Breast epithelium (tissue), 4 donors: ENCODE data around the gene ZNF236. TPM values are rescaled to one million over a fixed set of nuclear protein-coding genes. Genes with fewer than 3 reads are reported as not detected.

ENCODE experiments used
- DNase-seq, 2 donors: peaks; one replicate each; pipeline ENCODE4 v3.0.0-alpha.2; 2019; ENCODE audit warnings: low spot score in 2 of 2
- H3K27ac ChIP-seq, 2 donors: fragments of 200-600 bp; sonication (generic) in 1 of 2; one replicate each; pipeline ENCODE4 v1.5.1; 2016 to 2019; ENCODE audit warnings: mild to moderate bottlenecking in 1 of 2
- H3K27me3 ChIP-seq, 2 donors: fragments of 200-600 bp; sonication (generic) in 1 of 2; one replicate each; pipeline versions ENCODE4 v1.5.1 to v1.6.0; 2017 to 2019; ENCODE audit warnings: control low read depth in 1 of 2, mild to moderate bottlenecking in 1 of 2
- H3K36me3 ChIP-seq: fragments of 200-600 bp; one replicate; pipeline ENCODE4 v1.5.1; 2019
- H3K4me1 ChIP-seq, 2 donors: fragments of 200-600 bp; sonication (generic); one replicate each; pipeline ENCODE4 v1.5.1; 2016 to 2019; ENCODE audit warnings: control low read depth in 1 of 2
- H3K4me3 ChIP-seq, 3 donors: fragments of 200-600 bp; sonication (generic); 1 replicate in 2 of 3; 2 replicates in 1 of 3; pipeline ENCODE4 v1.5.1; 2016 to 2019; ENCODE audit warnings: mild to moderate bottlenecking in 3 of 3, moderate library complexity in 2 of 3
- H3K9me3 ChIP-seq, 2 donors: fragments of 200-600 bp; sonication (generic) in 1 of 2; one replicate each; pipeline ENCODE4 v1.5.1; 2016 to 2019; ENCODE audit warnings: control low read depth in 1 of 2
- CTCF ChIP-seq, 3 donors: fragments of 450-650 bp; IDR thresholded peaks; one replicate each; pipeline ENCODE4 v1.5.1; 2016 to 2017; ENCODE audit warnings: antibody characterized with exemption in 3 of 3, mild to moderate bottlenecking in 3 of 3, moderate library complexity in 3 of 3
- POLR2A ChIP-seq: fragments of 450-650 bp; IDR thresholded peaks from one replicate; pipeline ENCODE4 v1.6.1; 2016; ENCODE audit warnings: antibody characterized with exemption, mild to moderate bottlenecking, moderate library complexity
- POLR2AphosphoS5 ChIP-seq, 3 donors: sonication (generic); formaldehyde crosslinking; IDR thresholded peaks; one replicate each; pipeline ENCODE4 v1.6.1; 2017; ENCODE audit warnings: antibody characterized with exemption in 3 of 3
- intact Hi-C: fragments of 100-400 bp; cut with DNase I; formaldehyde crosslinking; loops from one replicate; pipeline ENCODE4 v1.15.1; 2023; ENCODE audit warnings: low total_unique reads
- total RNA-seq, 3 donors: library from RNA; depleted of rRNA; stranded (reverse); fragments of >200 nt; gene quantifications; one replicate each; pipeline ENCODE4 v1.1.0, GENCODE V29; 2016

Gene ZNF236
- total RNA-seq, 3 donors from 2014 or later, result 12.3 to 28.2 (median 27.1) TPM

GRCh38 chr18:76857476-76857875 is 35.1 kb downstream of the ZNF236 start:
- Histone ChIP-seq H3K4me1 (no peaks in the 10 kb centered on the region), H3K27ac (no peak overlapping the region), H3K9me3 (no peaks in the 10 kb centered on the region), H3K4me3 (no peak overlapping the region), H3K36me3 (no peaks in the 10 kb centered on the region), H3K27me3 (no peaks in the 10 kb centered on the region)
- DNase-seq, result no peak
- intact Hi-C loops, result no loop called here
- TF ChIP-seq POLR2A (no peak), POLR2AphosphoS5 (IDR thresholded peaks at IDR 0.05) (no peak), CTCF (IDR thresholded peaks at IDR 0.05) (no peak)

DNA sequence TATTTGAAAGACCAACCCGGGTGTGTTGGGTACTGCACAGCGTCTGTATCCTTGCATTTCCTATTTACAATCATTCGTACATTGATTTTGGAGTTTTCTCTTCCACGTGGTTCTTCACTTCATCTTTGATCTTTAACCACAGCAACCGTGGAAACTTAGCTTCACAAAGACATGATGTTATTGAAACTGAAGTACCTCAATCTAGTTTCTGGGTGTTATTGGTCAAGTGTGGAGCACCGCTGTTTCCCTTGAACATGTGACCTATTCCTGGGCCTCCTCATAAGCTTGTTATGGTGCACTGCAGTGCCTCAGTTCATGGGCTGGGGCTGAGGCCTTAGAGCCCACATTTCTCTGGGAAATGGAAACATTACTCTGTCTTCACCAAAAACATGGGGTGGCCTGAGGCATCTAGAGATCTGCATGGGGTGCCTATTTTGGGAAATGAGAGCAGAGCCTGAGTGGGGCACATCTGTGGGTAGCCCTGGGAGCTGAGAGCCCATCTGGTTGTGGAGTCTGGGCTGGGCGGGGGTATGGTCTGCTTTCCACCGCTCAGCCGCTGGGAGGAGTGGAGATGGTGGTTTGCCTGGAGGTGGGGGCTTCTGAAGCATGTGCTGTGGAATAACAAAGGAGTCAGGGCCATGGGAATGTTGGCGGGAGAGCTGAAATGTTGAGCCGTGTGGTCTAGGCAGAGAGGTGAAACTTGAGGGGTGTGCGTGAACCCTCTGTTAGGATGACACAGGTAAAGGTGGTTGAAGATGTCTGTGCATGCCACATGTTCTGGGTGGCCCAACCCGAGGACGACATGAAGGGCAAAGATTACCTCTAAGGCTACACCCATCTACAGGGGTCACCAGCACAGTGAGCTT is 37.4 kb downstream of the ZNF236 start:
- no peak overlapping the region for H3K27ac ChIP-seq
- intact Hi-C loops, result no loop called here
- no peaks in the 10 kb centered on the region for H3K4me1 ChIP-seq
- H3K4me3 ChIP-seq, result no peak overlapping the region
- no peak for DNase-seq
- H3K9me3 ChIP-seq, result no peaks in the 10 kb centered on the region
- H3K27me3 ChIP-seq, result no peaks in the 10 kb centered on the region
- TF ChIP-seq POLR2A (no peak), POLR2AphosphoS5 (IDR thresholded peaks at IDR 0.05) (no peak), CTCF (IDR thresholded peaks at IDR 0.05) (no peak)
- H3K36me3 ChIP-seq, result no peaks in the 10 kb centered on the region

DNA sequence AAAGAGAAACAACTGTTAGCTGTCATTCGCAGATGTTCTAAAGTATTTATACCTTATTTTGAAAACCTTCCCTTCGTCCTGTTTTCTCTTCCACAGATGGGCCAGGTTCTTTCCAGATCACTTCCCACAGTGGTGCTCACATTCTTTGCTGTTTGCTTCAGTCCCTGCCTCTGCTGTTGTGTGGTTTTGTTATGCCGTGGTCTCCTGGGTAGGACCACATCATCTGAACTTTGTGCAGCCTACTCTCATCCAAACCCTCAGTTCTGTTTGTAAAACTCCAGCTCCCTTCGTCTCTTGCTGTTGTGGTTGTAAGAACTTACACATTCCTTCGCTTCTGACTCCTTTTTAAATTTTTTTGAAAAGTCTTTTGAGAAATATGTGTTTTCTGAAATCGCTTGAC is 38.1 kb downstream of the ZNF236 start:
- TF ChIP-seq CTCF (IDR thresholded peaks at IDR 0.05) (no peak), POLR2A (no peak), POLR2AphosphoS5 (IDR thresholded peaks at IDR 0.05) (no peak)
- Histone ChIP-seq H3K27me3 (no peaks in the 10 kb centered on the region), H3K4me1 (no peaks in the 10 kb centered on the region), H3K36me3 (no peaks in the 10 kb centered on the region), H3K27ac (no peak overlapping the region), H3K4me3 (no peak overlapping the region), H3K9me3 (no peaks in the 10 kb centered on the region)
- DNase-seq, result no peak
- intact Hi-C loops, result no loop called here

DNA sequence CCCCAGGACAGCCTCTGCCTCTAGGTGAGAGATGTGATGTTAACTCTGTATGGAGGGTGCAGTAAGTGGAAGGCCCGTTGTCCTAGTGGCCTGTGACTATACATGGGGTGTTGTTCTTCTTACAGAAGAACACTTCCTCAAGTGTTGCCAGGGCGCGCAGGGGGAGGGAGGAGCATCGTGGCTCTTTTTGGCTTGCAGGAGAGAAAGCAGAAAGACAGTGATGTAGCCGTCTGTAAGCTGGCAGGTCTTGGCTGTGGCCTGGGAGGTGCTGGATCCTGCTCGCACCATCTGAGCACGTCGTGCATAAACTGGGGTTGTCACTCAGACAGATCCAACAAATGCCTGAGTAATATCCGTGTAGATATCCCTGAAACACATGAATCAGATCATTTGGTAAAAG is 44.3 kb downstream of the ZNF236 start:
- DNase-seq, result no peak
- no peaks in the 10 kb centered on the region for H3K36me3 ChIP-seq
- no peaks in the 10 kb centered on the region for H3K9me3 ChIP-seq
- no peaks in the 10 kb centered on the region for H3K27me3 ChIP-seq
- intact Hi-C loops, result no loop called here
- no peaks in the 10 kb centered on the region for H3K4me1 ChIP-seq
- H3K27ac ChIP-seq, result no peak overlapping the region
- no peak overlapping the region for H3K4me3 ChIP-seq
- TF ChIP-seq POLR2AphosphoS5 (IDR thresholded peaks at IDR 0.05) (no peak), POLR2A (no peak), CTCF (IDR thresholded peaks at IDR 0.05) (no peak)

GRCh38 chr18:76873311-76873710 is 51.0 kb downstream of the ZNF236 start:
- no peaks in the 10 kb centered on the region for H3K27me3 ChIP-seq
- no peak overlapping the region for H3K27ac ChIP-seq
- intact Hi-C loops, result no loop called here
- H3K36me3 ChIP-seq, result no peaks in the 10 kb centered on the region
- no peak for TF ChIP-seq POLR2A
- no peak for TF ChIP-seq POLR2AphosphoS5 (IDR thresholded peaks at IDR 0.05)
- no peak for TF ChIP-seq CTCF (IDR thresholded peaks at IDR 0.05)
- no peak overlapping the region for H3K4me3 ChIP-seq
- H3K9me3 ChIP-seq, result no peaks in the 10 kb centered on the region
- H3K4me1 ChIP-seq, result no peaks in the 10 kb centered on the region
- no peak for DNase-seq
